ENCODE data around the gene LPCAT3. TPM values are rescaled to one million over a fixed set of nuclear protein-coding genes. Genes with fewer than 3 reads are reported as not detected.

The LPCAT3 gene
- total and polyA plus RNA-seq, 2 of the 4 experiments (the other 2 are of a cell fraction), result 7.0 to 18.6 TPM

GRCh38 chr12:6981152-6982052, 36.9 kb downstream of the LPCAT3 start:
- Histone ChIP-seq H2BK20ac (ENCODE audit: low read depth, low read length) (no peak overlapping the region), H3K27ac (ENCODE audit: insufficient read depth, low read length) (no peak overlapping the region), H3K9ac (ENCODE audit: low read depth, low read length) (no peak overlapping the region), H3K4me1 (ENCODE audit: control insufficient read depth, insufficient read depth, low read length) (no peaks in the 10 kb centered on the region), H2AK5ac (ENCODE audit: low read depth, low read length) (no peak overlapping the region), H3K4me3 (ENCODE audit: insufficient read depth, low read depth, low read length) (no peak overlapping the region), H2BK5ac (ENCODE audit: low read depth, low read length, poor library complexity, severe bottlenecking) (no peak overlapping the region), H4K91ac (ENCODE audit: insufficient read depth, low read depth, low read length) (no peak overlapping the region), H3K56ac (ENCODE audit: extremely low read depth, insufficient read depth, low read length) (no peak overlapping the region), H3K9me1 (ENCODE audit: insufficient read depth, low read length) (peaks cover 3% of the 10 kb centered on the region; the same call in 1 of the 2 replicates), H3K14ac (replicated peaks; ENCODE audit: low read depth, low read length) (no peak overlapping the region), H2AK9ac (replicated peaks; ENCODE audit: low read depth, low read length, poor library complexity) (no peak overlapping the region), H3K36me3 (ENCODE audit: control insufficient read depth, insufficient read depth, low read length) (peaks cover 56% of the 10 kb centered on the region), H3K4ac (ENCODE audit: low read depth, low read length) (no peak overlapping the region), H3K4me2 (ENCODE audit: low read depth, low read length) (no peak overlapping the region), H3K79me1 (ENCODE audit: low read depth in 1 of 2, low read length in 2 of 2) (peaks cover 0 to 5% of the 10 kb centered on the region in 2 experiments; a peak in 2 of 4 replicates), H3K9me3 (ENCODE audit: control insufficient read depth, insufficient read depth, low read length) (no peaks in the 10 kb centered on the region), H3K27me3 (ENCODE audit: control insufficient read depth, insufficient read depth, low read length) (no peaks in the 10 kb centered on the region), H3K23ac (ENCODE audit: low read depth, low read length) (no peak overlapping the region), H2BK120ac (ENCODE audit: low read depth, low read length) (no peak overlapping the region), H4K20me1 (ENCODE audit: insufficient read depth, low read length) (no peaks in the 10 kb centered on the region), H4K5ac (ENCODE audit: low read depth, low read length) (no peak overlapping the region), H2BK15ac (ENCODE audit: low read depth, low read length) (no peak overlapping the region), H4K8ac (ENCODE audit: low read depth in 2 of 2, low read length in 2 of 2) (no peak overlapping the region), H3K18ac (ENCODE audit: low read depth, low read length) (no peak overlapping the region), H2AFZ (replicated peaks; ENCODE audit: low read length, poor library complexity) (no peak overlapping the region)
- ChIA-PET POLR2A (ENCODE audit: unreplicated experiment) (no interaction called here), CTCF (no interaction called here)
- in situ Hi-C loops (cut with MboI; ENCODE audit: low sequenced_read_pairs), result no loop called here
- TF ChIP-seq RAD21 (IDR thresholded peaks at IDR 0.05; ENCODE audit: low read length), result no peak
- TF ChIP-seq ELK1 (IDR thresholded peaks at IDR 0.05; ENCODE audit: borderline replicate concordance, low read depth, low read length), result no peak
- TF ChIP-seq BHLHE40 (IDR thresholded peaks at IDR 0.05; ENCODE audit: low read depth, low read length), result no peak
- TF ChIP-seq SMC3 (IDR thresholded peaks at IDR 0.05; ENCODE audit: low read depth, low read length), result no peak
- no peak for TF ChIP-seq MXI1 (IDR thresholded peaks at IDR 0.05; ENCODE audit: borderline replicate concordance, low read depth, low read length)
- no peak for TF ChIP-seq CEBPB (IDR thresholded peaks at IDR 0.05; ENCODE audit: low read depth, low read length)
- no peak for TF ChIP-seq MAFK (IDR thresholded peaks at IDR 0.05; ENCODE audit: low read depth, low read length)
- no peak for DNase-seq
- intact Hi-C loops (cut with micrococcal nuclease), result no loop called here
- no peak for ATAC-seq (ENCODE audit: low read depth)
- dilution Hi-C loops (cut with HindIII; ENCODE audit: low sequenced_read_pairs, unreplicated experiment), result no loop called here
- no TSS peak for BruUV-seq (replicated peaks)
- no CpG with 5 or more reads among the region's 10 CpGs for WGBS, 2 experiments (ENCODE audit: extremely low coverage in 2 of 2, insufficient read length in 1 of 2)

All from IMR-90 (cell line).